ENCODE data around the gene ARHGDIB.

ARHGDIB gene

GRCh38 chr12:14952299-14952921, 9.0 kb downstream of the ARHGDIB start:
- Histone ChIP-seq H3K4me3 (ENCODE audit: low read depth in 1 of 2, low read length in 1 of 2) (peak overlapping the region; percentile 59 to 93), H3K27ac (peak overlapping the region; percentile 95), H3K4me1 (ENCODE audit: control insufficient read depth in 1 of 2, insufficient read depth in 1 of 2, low read depth in 1 of 2, low read length in 1 of 2) (peaks cover 99 to 100% of the 10 kb centered on the region in 2 experiments), H3K27me3 (no peaks in the 10 kb centered on the region), H3K36me3 (peaks cover 42% of the 10 kb centered on the region), H3K9me3 (no peaks in the 10 kb centered on the region)
- no peak for TF ChIP-seq CTCF (IDR thresholded peaks at IDR 0.05)

- Histone ChIP-seq H3K27ac (peak overlapping the region; percentile 95), H3K4me1 (ENCODE audit: control insufficient read depth in 1 of 2, insufficient read depth in 1 of 2, low read depth in 1 of 2, low read length in 1 of 2) (peaks cover 94 to 98% of the 10 kb centered on the region in 2 experiments), H3K4me3 (ENCODE audit: low read depth in 1 of 2, low read length in 1 of 2) (peak overlapping the region; percentile 59 to 93)
Observed at GRCh38 chr12:14951851-14952250, 9.6 kb downstream of the ARHGDIB start.

GRCh38 chr12:14950982-14951746, 10.2 kb downstream of the ARHGDIB start:
- no peak for TF ChIP-seq CTCF (IDR thresholded peaks at IDR 0.05)
- Histone ChIP-seq H3K27ac (peak overlapping the region; percentile 95), H3K27me3 (no peaks in the 10 kb centered on the region), H3K36me3 (peaks cover 54% of the 10 kb centered on the region), H3K4me1 (ENCODE audit: control insufficient read depth in 1 of 2, insufficient read depth in 1 of 2, low read depth in 1 of 2, low read length in 1 of 2) (peaks cover 88 to 91% of the 10 kb centered on the region in 2 experiments), H3K4me3 (ENCODE audit: low read depth in 1 of 2, low read length in 1 of 2) (peak overlapping the region; percentile 59 to 93), H3K9me3 (no peaks in the 10 kb centered on the region)

More at GRCh38 chr12:14951851-14952250, 9.6 kb downstream of the ARHGDIB start:
- no peaks in the 10 kb centered on the region for H3K27me3 ChIP-seq
- H3K36me3 ChIP-seq: peaks cover 48% of the 10 kb centered on the region
- TF ChIP-seq CTCF (IDR thresholded peaks at IDR 0.05): no peak
- H3K9me3 ChIP-seq: no peaks in the 10 kb centered on the region

- Histone ChIP-seq H3K9me3 (no peaks in the 10 kb centered on the region), H3K4me1 (ENCODE audit: control insufficient read depth in 1 of 2, insufficient read depth in 1 of 2, low read depth in 1 of 2, low read length in 1 of 2) (peaks cover 80 to 84% of the 10 kb centered on the region in 2 experiments), H3K27ac (peak overlapping the region; percentile 95), H3K4me3 (ENCODE audit: low read depth in 1 of 2, low read length in 1 of 2) (peak overlapping the region in 1 of 2 experiments; percentile 93), H3K36me3 (peaks cover 58% of the 10 kb centered on the region), H3K27me3 (no peaks in the 10 kb centered on the region)
- no peak for TF ChIP-seq CTCF (IDR thresholded peaks at IDR 0.05)
Observed at GRCh38 chr12:14950421-14950820, 11.0 kb downstream of the ARHGDIB start.

- H3K4me1 ChIP-seq (ENCODE audit: control insufficient read depth in 1 of 2, insufficient read depth in 1 of 2, low read depth in 1 of 2, low read length in 1 of 2): peaks cover 72 to 76% of the 10 kb centered on the region in 2 experiments
- peak overlapping the region; percentile 95 for H3K27ac ChIP-seq
- no peaks in the 10 kb centered on the region for H3K27me3 ChIP-seq
- peak overlapping the region in 1 of 2 experiments; percentile 45 for H3K4me3 ChIP-seq (ENCODE audit: low read depth in 1 of 2, low read length in 1 of 2)
- no peak for TF ChIP-seq CTCF (IDR thresholded peaks at IDR 0.05)
- no peaks in the 10 kb centered on the region for H3K9me3 ChIP-seq
- peaks cover 65% of the 10 kb centered on the region for H3K36me3 ChIP-seq
Observed at GRCh38 chr12:14949631-14950030, 11.8 kb downstream of the ARHGDIB start.

Data from neutrophil (primary cell).